Transverse colon (tissue), 4 donors: ENCODE data around the gene UROD. TPM values are rescaled to one million over a fixed set of nuclear protein-coding genes. Genes with fewer than 3 reads are reported as not detected.

Source experiments
- DNase-seq: peaks from one replicate; pipeline ENCODE4 v3.0.0-alpha.2; 2019
- H3K27ac ChIP-seq, 4 donors: fragments of 200-600 bp; sonication (generic); 2 replicates each; pipeline ENCODE4 v1.5.1; 2016 to 2018; ENCODE audit warnings: inconsistent platforms in 4 of 4
- H3K27me3 ChIP-seq: fragments of 200-600 bp; sonication (generic); 2 replicates; pipeline ENCODE4 v1.5.1; 2017; ENCODE audit warnings: inconsistent platforms
- H3K36me3 ChIP-seq, 4 donors: fragments of 200-600 bp; sonication (generic); 2 replicates each; pipeline ENCODE4 v1.5.1; 2017 to 2019; ENCODE audit warnings: inconsistent platforms in 4 of 4
- H3K4me1 ChIP-seq, 4 donors: fragments of 200-600 bp; sonication (generic); 2 replicates each; pipeline ENCODE4 v1.5.1; 2017 to 2020; ENCODE audit warnings: inconsistent platforms in 4 of 4
- H3K4me3 ChIP-seq, 4 donors: fragments of 200-600 bp; sonication (generic); 1 replicate in 1 of 4; 2 replicates in 3 of 4; pipeline versions ENCODE4 v1.5.1 to v1.6.1; 2017 to 2019; ENCODE audit warnings: inconsistent platforms in 4 of 4
- H3K9me3 ChIP-seq, 2 donors: fragments of 200-600 bp; sonication (generic); 2 replicates each; pipeline ENCODE4 v1.5.1; 2017 to 2019; ENCODE audit warnings: inconsistent platforms in 2 of 2
- EP300 ChIP-seq: sonication (generic); formaldehyde crosslinking; IDR thresholded peaks from one replicate; pipeline ENCODE4 v1.6.1; 2017; ENCODE audit warnings: antibody characterized with exemption, low read depth
- POLR2A ChIP-seq: fragments of 450-650 bp; IDR thresholded peaks from one replicate; pipeline ENCODE4 v1.6.1; 2016; ENCODE audit warnings: antibody characterized with exemption, mild to moderate bottlenecking, moderate library complexity
- POLR2AphosphoS5 ChIP-seq, 3 donors: sonication (generic); formaldehyde crosslinking; IDR thresholded peaks; one replicate each; pipeline ENCODE4 v1.6.1; 2016; ENCODE audit warnings: antibody characterized with exemption in 3 of 3
- WGBS, 2 donors: methylation state at CpG; one replicate each; pipeline ENCODE4 v1.1.5; 2018; ENCODE audit warnings: low coverage in 1 of 2; 5-methylcytosine and 5-hydroxymethylcytosine counted together
- in situ Hi-C, 4 donors: fragments of 200-750 bp; cut with MboI; loops; one replicate each; pipeline versions ENCODE4 v1.15.0 to v1.15.1; 2017; ENCODE audit warnings: low sequenced_read_pairs in 3 of 4, low pct_ligation_motif_present in 1 of 4, low pct_unique_long_range_greater_than_20kb in 1 of 4
- intact Hi-C: fragments of 100-400 bp; cut with DNase I; formaldehyde crosslinking; loops from one replicate; pipeline ENCODE4 v1.15.1; 2023; ENCODE audit warnings: low total_unique reads
- total RNA-seq, 4 donors: library from RNA; depleted of rRNA; stranded (reverse); fragments of >200 nt; gene quantifications; one replicate each; pipeline ENCODE4 v1.1.0, GENCODE V29; 2016
- TF ChIP-seq, protein P1 (sequence below), 5 experiments: fragments of 200-600 bp in 3 of 5; fragments of 450-650 bp in 2 of 5; sonication (generic) in 3 of 5; IDR thresholded peaks; 1 replicate in 2 of 5; 2 replicates in 3 of 5; pipeline ENCODE4 v1.5.1; 2016 to 2017; ENCODE audit warnings: antibody characterized with exemption in 5 of 5, inconsistent platforms in 3 of 5, mild to moderate bottlenecking in 2 of 5, moderate library complexity in 1 of 5

UROD gene
- total RNA-seq, 4 donors from 2014 or later, result 46.4 to 85.7 (median 63.9) TPM

DNA sequence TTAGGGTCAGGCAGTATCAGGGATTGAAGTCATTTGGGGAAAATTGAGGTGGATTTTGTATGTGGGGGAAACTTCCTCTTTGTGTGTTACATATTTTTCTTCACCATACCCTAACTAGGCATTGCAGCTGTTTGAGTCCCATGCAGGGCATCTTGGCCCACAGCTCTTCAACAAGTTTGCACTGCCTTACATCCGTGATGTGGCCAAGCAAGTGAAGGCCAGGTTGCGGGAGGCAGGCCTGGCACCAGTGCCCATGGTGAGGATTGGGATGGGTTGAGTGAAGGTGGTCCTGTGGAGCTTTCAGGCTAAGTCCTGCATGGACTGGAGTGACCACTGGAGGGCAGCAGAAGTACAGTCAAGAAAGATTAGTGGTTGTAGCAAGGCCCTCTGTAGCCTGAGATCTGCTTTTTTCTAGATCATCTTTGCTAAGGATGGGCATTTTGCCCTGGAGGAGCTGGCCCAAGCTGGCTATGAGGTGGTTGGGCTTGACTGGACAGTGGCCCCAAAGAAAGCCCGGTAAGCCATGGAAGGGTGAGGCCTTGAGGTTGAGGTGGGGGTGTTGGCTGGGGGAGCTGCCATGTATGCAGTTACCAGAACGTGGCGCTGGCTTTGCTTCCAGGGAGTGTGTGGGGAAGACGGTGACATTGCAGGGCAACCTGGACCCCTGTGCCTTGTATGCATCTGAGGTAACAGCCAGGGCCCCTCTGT lies 2.4 kb downstream of the UROD start:
- intact Hi-C loops (loop anchor here (1.0 kb wide), 1 partner anchor 286 kb away; no protein-coding TSS in a partner anchor), in situ Hi-C loops (loop anchor here (5.0 to 25.0 kb wide), 8 partner anchors 177 to 480 kb away; partner anchors contain the start of genes TESK2 (in 3 of the 4), BEST4 (in 1 of the 4), PTCH2 (in 1 of the 4) and RPS8 (in 1 of the 4))
- TF ChIP-seq EP300, result no peak
- TF ChIP-seq, protein P1, sequence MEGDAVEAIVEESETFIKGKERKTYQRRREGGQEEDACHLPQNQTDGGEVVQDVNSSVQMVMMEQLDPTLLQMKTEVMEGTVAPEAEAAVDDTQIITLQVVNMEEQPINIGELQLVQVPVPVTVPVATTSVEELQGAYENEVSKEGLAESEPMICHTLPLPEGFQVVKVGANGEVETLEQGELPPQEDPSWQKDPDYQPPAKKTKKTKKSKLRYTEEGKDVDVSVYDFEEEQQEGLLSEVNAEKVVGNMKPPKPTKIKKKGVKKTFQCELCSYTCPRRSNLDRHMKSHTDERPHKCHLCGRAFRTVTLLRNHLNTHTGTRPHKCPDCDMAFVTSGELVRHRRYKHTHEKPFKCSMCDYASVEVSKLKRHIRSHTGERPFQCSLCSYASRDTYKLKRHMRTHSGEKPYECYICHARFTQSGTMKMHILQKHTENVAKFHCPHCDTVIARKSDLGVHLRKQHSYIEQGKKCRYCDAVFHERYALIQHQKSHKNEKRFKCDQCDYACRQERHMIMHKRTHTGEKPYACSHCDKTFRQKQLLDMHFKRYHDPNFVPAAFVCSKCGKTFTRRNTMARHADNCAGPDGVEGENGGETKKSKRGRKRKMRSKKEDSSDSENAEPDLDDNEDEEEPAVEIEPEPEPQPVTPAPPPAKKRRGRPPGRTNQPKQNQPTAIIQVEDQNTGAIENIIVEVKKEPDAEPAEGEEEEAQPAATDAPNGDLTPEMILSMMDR (IDR thresholded peaks at IDR 0.05), result peak; percentile 89 to 94 (median 90)
- Histone ChIP-seq H3K4me1 (peaks cover 16 to 37% (median 31%) of the 10 kb centered on the region in 4 donors), H3K27me3 (no peaks in the 10 kb centered on the region), H3K36me3 (no peaks in the 10 kb centered on the region), H3K9me3 (no peaks in the 10 kb centered on the region), H3K27ac (peak overlapping the region in 1 of 4 donors; percentile 10), H3K4me3 (no peak overlapping the region)
- WGBS, 2 donors, result 20 to 56% methylated on average over 1 to 6 of the region's 6 CpGs
- DNase-seq, result peak; percentile 80

GRCh38 chr1:45015683-45016082 lies 3.6 kb downstream of the UROD start:
- Histone ChIP-seq H3K27me3 (no peaks in the 10 kb centered on the region), H3K4me1 (peaks cover 9 to 28% (median 20%) of the 10 kb centered on the region in 4 donors), H3K4me3 (no peak overlapping the region), H3K36me3 (no peaks in the 10 kb centered on the region), H3K27ac (no peak overlapping the region), H3K9me3 (no peaks in the 10 kb centered on the region)
- WGBS, 2 donors, result 71 to 100% methylated on average over 1 to 2 of the region's 2 CpGs
- intact Hi-C loops (no loop called here), in situ Hi-C loops (loop anchor here (5.0 to 25.0 kb wide), 8 partner anchors 178 to 479 kb away; partner anchors contain the start of genes TESK2 (in 3 of the 4), BEST4 (in 1 of the 4), PTCH2 (in 1 of the 4) and RPS8 (in 1 of the 4))
- no peak for DNase-seq
- TF ChIP-seq, protein P1 (IDR thresholded peaks at IDR 0.05), result no peak
- TF ChIP-seq POLR2AphosphoS5 (IDR thresholded peaks at IDR 0.05) (no peak), EP300 (no peak), POLR2A (no peak)

DNA sequence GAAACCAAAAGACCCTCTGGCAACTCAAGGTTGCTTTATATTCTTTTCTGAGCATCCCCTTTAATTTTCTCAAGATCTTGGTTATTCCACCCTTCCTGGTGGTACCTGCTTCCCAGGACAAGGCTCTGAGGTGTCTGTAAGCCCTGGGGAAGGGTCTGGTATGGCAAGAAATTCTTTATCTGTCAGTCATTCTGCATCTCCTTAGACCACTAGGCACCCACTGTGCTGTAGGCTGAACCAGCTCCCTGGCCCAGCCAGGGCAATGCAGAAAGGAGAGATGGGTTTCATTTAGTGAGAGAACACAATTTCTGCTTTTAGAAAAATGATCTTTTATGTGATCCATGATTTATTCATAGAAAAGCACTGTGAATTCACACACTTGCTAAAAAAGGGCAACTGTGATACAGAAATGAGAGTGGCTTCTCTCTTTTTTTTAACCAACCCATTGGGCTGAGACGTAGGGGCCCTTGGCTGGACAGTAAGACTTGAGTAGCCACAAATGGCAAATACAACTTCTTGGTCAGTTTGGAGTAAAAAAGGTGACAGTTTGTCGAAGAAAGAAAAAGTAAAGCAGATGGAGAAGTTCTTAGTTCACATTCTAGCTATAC lies 4.1 kb downstream of the UROD start:
- in situ Hi-C loops, result loop anchor here (5.0 to 25.0 kb wide), 8 partner anchors 179 to 479 kb away; partner anchors contain the start of genes TESK2 (in 3 of the 4), BEST4 (in 1 of the 4), PTCH2 (in 1 of the 4) and RPS8 (in 1 of the 4)
- H3K4me3 ChIP-seq, result no peak overlapping the region
- 88 to 100% methylated on average over 1 to 2 of the region's 2 CpGs for WGBS, 2 donors

More for the DNA sequence above, 4.1 kb downstream of the UROD start:
- no peak for DNase-seq
- H3K27ac ChIP-seq, result no peak overlapping the region
- H3K36me3 ChIP-seq, result no peaks in the 10 kb centered on the region
- H3K9me3 ChIP-seq, result no peaks in the 10 kb centered on the region
- no peak for TF ChIP-seq POLR2AphosphoS5 (IDR thresholded peaks at IDR 0.05)
- TF ChIP-seq, protein P1 (IDR thresholded peaks at IDR 0.05), result no peak
- no peak for TF ChIP-seq POLR2A
- no peak for TF ChIP-seq EP300
- H3K4me1 ChIP-seq, result peaks cover 9 to 28% (median 20%) of the 10 kb centered on the region in 4 donors
- intact Hi-C loops, result no loop called here
- no peaks in the 10 kb centered on the region for H3K27me3 ChIP-seq
